ENCODE data around the gene MYH7. TPM values are rescaled to one million over a fixed set of nuclear protein-coding genes. Genes with fewer than 3 reads are reported as not detected.

Gene MYH7
- total RNA-seq, 1 donor from 2014 or later = not detected

DNA sequence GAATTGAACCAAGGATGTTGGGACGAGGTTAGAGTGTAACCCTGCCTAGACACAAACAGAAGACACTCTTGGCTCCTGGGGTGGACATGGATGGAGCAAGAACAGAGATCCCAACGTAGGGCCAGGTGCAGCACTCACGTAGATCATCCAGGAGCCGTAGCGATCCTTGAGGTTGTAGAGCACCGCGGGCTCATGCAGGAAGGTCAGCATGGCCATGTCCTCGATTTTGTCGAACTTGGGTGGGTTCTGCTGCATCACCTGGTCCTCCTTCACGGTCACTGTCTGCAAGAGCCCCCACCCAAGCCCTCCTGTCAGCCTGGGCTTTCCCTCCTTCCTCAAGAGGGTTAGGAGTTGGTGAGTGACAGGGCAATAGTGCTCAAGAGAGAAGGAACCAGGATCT, 2.5 kb downstream of the MYH7 start:
- TF ChIP-seq, protein P1, sequence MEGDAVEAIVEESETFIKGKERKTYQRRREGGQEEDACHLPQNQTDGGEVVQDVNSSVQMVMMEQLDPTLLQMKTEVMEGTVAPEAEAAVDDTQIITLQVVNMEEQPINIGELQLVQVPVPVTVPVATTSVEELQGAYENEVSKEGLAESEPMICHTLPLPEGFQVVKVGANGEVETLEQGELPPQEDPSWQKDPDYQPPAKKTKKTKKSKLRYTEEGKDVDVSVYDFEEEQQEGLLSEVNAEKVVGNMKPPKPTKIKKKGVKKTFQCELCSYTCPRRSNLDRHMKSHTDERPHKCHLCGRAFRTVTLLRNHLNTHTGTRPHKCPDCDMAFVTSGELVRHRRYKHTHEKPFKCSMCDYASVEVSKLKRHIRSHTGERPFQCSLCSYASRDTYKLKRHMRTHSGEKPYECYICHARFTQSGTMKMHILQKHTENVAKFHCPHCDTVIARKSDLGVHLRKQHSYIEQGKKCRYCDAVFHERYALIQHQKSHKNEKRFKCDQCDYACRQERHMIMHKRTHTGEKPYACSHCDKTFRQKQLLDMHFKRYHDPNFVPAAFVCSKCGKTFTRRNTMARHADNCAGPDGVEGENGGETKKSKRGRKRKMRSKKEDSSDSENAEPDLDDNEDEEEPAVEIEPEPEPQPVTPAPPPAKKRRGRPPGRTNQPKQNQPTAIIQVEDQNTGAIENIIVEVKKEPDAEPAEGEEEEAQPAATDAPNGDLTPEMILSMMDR (IDR thresholded peaks at IDR 0.05; ENCODE audit: unreplicated experiment) = no peak
- H3K4me3 Mint-ChIP-seq (ENCODE audit: low read depth) = no peak overlapping the region
- H3K4me1 Mint-ChIP-seq (ENCODE audit: low read depth) = peaks cover 22% of the 10 kb centered on the region
- no peak overlapping the region for H3K27ac Mint-ChIP-seq
- H3K36me3 Mint-ChIP-seq (ENCODE audit: insufficient read depth) = no peaks in the 10 kb centered on the region
- no peaks in the 10 kb centered on the region for H3K9me3 Mint-ChIP-seq (ENCODE audit: low read depth)
- H3K27me3 Mint-ChIP-seq = peaks cover 36% of the 10 kb centered on the region
- no peak for DNase-seq (ENCODE audit: low spot score, unreplicated experiment)

DNA sequence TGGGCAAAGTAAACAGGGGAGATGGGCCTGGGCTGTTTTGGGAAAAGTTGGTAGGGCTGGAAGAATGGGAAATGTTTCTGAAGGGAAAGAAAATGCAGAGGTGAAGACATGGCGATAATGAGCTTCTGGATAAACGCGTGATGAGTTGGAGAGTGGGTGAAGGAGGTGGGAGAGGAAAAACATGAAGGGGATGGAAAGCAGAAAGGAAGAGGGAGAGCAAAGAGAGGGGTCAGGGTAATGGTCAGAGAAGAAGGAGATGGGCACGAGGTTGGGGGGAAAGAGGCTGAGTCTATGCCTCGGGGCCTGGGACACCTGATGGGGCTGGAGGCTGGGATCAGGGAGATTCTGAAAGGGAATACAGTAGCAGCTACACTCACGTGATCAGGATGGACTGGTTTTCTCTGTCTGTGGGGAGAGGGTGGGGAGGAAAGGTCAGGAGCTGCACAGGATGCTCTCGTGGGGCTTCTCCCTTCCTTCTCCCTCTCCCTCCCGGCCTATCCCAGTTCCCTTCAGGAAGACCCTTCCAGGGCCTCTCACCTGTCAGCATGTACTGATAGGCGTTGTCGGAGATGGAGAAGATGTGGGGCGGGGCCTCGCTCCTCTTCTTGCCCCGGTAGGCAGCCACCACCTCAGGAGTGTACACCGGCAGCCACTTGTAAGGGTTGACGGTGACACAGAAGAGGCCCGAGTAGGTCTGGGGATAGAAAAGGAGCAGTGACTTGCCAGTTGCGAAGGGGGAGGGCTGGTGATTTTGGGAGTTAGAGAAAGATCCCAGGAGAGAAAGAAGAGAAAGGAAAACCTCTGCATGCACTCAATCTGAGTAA, 3.1 kb downstream of the MYH7 start:
- H3K27me3 Mint-ChIP-seq = peaks cover 39% of the 10 kb centered on the region
- no peaks in the 10 kb centered on the region for H3K36me3 Mint-ChIP-seq (ENCODE audit: insufficient read depth)
- peak overlapping the region; percentile 47 for H3K27ac Mint-ChIP-seq
- no peak overlapping the region for H3K4me3 Mint-ChIP-seq (ENCODE audit: low read depth)
- H3K4me1 Mint-ChIP-seq (ENCODE audit: low read depth) = peaks cover 17% of the 10 kb centered on the region
- H3K9me3 Mint-ChIP-seq (ENCODE audit: low read depth) = no peaks in the 10 kb centered on the region
- TF ChIP-seq, protein P1 (IDR thresholded peaks at IDR 0.05; ENCODE audit: unreplicated experiment) = no peak
- no peak for DNase-seq (ENCODE audit: low spot score, unreplicated experiment)

DNA sequence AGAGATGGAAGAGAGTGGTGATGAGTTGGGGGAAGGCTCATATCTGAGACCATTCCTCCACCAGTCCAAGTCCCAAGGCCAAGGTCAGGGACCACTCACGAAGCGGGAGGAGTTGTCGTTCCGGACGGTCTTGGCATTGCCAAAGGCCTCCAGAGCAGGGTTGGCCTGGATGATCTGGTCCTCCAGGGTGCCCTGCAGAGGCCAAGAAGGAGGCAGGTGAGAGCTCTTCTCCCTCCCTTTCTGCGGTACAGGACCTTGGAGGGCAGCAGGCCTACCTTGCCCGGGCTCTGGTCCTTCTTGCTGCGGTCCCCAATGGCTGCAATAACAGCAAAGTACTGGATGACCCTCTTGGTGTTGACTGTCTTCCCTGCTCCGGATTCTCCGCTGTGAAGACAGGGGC, 4.0 kb downstream of the MYH7 start:
- H3K27ac Mint-ChIP-seq = no peak overlapping the region

DNA sequence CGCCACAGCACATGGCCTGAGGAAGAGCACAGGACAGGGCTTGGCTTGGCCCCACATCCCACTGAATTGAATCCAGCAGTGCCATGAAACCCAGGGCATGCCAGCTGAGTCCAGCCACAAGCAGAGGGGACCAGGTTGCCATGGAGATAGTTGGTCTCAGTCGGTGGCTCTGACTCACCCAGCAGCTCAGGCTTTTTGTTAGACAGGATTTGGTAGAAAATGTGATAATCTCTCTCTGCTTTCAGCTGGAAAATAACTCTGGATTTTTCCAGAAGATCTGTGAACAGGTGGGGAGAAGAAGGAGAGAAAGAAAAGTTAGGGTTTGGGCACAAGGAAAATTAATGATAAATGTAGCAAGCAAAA, 4.8 kb downstream of the MYH7 start:
- Mint-ChIP-seq H3K27me3 (peaks cover 39% of the 10 kb centered on the region), H3K9me3 (ENCODE audit: low read depth) (no peaks in the 10 kb centered on the region), H3K27ac (no peak overlapping the region), H3K4me1 (ENCODE audit: low read depth) (peaks cover 5% of the 10 kb centered on the region), H3K36me3 (ENCODE audit: insufficient read depth) (no peaks in the 10 kb centered on the region), H3K4me3 (ENCODE audit: low read depth) (no peak overlapping the region)
- TF ChIP-seq, protein P1 (IDR thresholded peaks at IDR 0.05; ENCODE audit: unreplicated experiment) = no peak
- no peak for DNase-seq (ENCODE audit: low spot score, unreplicated experiment)

More for the DNA sequence above, 4.0 kb downstream of the MYH7 start:
- H3K27me3 Mint-ChIP-seq = peaks cover 39% of the 10 kb centered on the region
- DNase-seq (ENCODE audit: low spot score, unreplicated experiment) = no peak
- TF ChIP-seq, protein P1 (IDR thresholded peaks at IDR 0.05; ENCODE audit: unreplicated experiment) = no peak
- H3K9me3 Mint-ChIP-seq (ENCODE audit: low read depth) = no peaks in the 10 kb centered on the region
- no peak overlapping the region for H3K4me3 Mint-ChIP-seq (ENCODE audit: low read depth)
- H3K36me3 Mint-ChIP-seq (ENCODE audit: insufficient read depth) = no peaks in the 10 kb centered on the region
- H3K4me1 Mint-ChIP-seq (ENCODE audit: low read depth) = peaks cover 12% of the 10 kb centered on the region

DNA sequence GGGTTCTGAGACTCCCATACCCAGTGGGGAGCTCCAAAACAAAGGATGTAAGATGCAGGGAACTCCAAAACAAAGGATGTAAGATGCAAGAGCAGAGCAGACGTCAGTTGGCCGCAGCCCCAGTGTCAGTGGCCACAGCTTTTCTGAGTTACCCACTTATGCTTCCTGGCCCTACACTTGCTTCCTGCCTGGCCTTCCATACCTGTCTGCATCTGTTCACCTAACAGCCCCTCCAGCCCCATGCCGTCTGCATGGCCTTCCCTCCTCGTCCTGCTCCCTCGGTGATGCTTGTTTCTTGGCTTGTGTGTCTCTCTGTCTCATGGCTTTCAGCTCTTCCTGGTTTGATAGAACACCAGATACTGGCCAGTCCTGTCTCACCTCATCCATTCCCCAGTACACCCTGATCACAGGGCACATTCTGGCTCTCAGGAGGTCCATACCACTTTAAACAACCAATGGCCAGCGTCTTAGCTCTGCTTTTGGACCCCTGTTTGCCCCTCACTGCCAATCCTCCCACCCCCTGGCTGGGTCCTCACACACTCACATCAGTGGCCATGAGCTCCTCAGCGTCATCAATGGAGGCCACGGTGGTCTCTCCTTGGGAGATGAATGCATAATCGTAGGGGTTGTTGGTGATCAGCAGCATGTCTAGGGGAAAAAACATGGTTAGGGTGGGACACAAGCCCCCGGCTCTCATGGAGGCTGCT, 5.3 kb downstream of the MYH7 start:
- no peak for DNase-seq (ENCODE audit: low spot score, unreplicated experiment)
- H3K36me3 Mint-ChIP-seq (ENCODE audit: insufficient read depth) = no peaks in the 10 kb centered on the region
- H3K27me3 Mint-ChIP-seq = peaks cover 39% of the 10 kb centered on the region
- no peak overlapping the region for H3K27ac Mint-ChIP-seq
- no peaks in the 10 kb centered on the region for H3K9me3 Mint-ChIP-seq (ENCODE audit: low read depth)
- H3K4me1 Mint-ChIP-seq (ENCODE audit: low read depth) = peaks cover under 1% of the 10 kb centered on the region
- TF ChIP-seq, protein P1 (IDR thresholded peaks at IDR 0.05; ENCODE audit: unreplicated experiment) = no peak
- no peak overlapping the region for H3K4me3 Mint-ChIP-seq (ENCODE audit: low read depth)
